Fibroblast of villous mesenchyme (primary cell): ENCODE measurements around the gene GPR107. TPM values are rescaled to one million over a fixed set of nuclear protein-coding genes. Genes with fewer than 3 reads are reported as not detected.

Experiments used
- DNase-seq: peaks from one replicate; pipeline ENCODE4 v3.0.0-alpha.2; 2010; ENCODE audit warnings: low read depth
- H3K4me3 ChIP-seq: 2 replicates; pipeline ENCODE4 v1.5.1; 2011; ENCODE audit warnings: low read depth, mild to moderate bottlenecking, low read length
- total RNA-seq: library from RNA; depleted of rRNA; stranded (reverse); fragments of >200 nt; gene quantifications from 2 replicates; pipeline ENCODE4 v1.2.3, GENCODE V29; 2012
- TF ChIP-seq, protein P1 (sequence below): IDR thresholded peaks from 2 replicates; pipeline ENCODE4 v1.5.1; 2012; ENCODE audit warnings: low read depth, mild to moderate bottlenecking, low read length; ENCODE audit not compliant: insufficient read depth

Gene GPR107
- total RNA-seq, 1 donor: 38.0 TPM

DNA sequence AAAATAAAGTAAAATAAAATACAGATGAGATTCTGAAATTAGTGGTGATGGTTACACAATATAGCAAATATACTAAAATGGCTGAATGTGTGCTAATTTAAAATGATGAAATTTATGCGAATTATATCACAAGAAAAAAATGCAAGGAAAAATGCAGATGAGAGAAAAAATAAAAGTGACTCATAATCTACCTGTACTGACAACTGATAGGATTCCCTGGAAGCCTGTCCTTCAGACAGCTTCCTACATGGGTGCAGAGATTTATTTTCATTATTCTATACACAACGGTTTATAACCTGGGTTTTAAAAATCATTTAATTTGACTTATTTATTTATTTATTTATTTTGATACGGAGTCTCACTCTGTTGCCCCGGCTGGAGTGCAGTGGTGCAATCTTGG is 112.7 kb downstream of the GPR107 start:
- DNase-seq: no peak
- no peak overlapping the region for H3K4me3 ChIP-seq
- TF ChIP-seq, protein P1, sequence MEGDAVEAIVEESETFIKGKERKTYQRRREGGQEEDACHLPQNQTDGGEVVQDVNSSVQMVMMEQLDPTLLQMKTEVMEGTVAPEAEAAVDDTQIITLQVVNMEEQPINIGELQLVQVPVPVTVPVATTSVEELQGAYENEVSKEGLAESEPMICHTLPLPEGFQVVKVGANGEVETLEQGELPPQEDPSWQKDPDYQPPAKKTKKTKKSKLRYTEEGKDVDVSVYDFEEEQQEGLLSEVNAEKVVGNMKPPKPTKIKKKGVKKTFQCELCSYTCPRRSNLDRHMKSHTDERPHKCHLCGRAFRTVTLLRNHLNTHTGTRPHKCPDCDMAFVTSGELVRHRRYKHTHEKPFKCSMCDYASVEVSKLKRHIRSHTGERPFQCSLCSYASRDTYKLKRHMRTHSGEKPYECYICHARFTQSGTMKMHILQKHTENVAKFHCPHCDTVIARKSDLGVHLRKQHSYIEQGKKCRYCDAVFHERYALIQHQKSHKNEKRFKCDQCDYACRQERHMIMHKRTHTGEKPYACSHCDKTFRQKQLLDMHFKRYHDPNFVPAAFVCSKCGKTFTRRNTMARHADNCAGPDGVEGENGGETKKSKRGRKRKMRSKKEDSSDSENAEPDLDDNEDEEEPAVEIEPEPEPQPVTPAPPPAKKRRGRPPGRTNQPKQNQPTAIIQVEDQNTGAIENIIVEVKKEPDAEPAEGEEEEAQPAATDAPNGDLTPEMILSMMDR: no peak

DNA sequence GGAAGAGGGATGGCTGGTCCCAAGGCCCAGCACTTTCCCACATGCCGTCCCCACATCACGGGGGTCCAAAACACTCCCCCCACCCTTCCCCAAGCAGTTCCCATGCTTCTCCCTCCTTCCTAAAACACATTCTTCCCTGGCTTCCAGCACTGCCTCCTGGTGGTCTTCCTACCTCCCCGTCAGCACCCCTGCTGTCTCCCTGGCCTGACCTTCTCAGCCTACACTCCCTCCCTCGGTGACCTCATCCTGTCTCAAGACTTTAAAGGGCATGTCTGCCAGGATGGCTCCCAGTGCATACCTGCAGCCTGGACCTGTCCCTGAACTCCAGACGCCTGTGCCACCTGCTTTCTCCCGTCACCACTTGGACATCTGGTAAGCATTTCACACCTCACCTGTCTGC is 114.2 kb downstream of the GPR107 start:
- DNase-seq: no peak

DNA sequence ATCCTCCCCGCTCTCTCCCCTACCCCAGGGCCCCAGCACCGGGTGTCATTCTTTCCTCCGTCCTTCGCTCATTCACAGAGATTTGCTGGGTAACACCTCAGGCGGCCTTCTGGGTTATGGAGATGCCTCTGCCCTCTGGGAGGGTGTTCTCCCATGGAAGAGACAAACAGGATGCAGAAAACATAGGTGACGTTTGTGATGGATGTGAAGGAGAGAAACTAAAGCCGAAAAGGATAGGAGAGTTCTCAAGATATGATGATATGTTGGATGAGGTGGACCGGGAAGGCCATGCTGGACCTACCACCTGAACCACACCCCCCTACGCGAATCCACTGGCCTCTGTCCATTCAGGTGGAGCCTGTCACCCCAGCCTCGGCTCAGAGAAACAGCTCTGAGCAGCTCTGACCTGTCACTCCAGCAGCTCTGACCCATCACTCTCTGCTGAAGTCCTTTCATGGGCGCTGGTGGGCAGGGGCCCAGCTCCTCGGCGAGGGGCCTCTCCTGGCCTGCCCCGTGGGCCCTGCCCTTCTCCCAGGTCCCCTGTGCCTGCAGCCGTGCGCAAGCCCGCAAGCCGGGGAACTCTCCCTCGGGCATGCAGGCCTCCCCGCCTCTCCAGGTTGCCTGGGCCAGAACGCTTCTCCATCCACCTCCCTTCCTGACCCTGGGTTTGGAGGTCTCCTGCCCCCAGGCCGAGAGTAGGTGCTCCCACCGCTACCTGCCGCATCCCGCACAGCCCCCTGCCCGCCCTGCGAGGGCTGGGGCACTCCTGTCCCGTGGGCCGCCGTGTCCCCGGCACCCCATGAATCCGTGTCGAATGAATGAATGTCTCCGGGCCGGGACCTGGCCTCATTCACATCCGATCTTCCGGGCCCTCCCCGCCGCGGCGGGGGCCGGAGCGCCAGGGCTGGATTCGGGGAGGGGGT is 117.8 kb downstream of the GPR107 start:
- peak overlapping the region; percentile 48 for H3K4me3 ChIP-seq
- TF ChIP-seq, protein P1: no peak
- no peak for DNase-seq

More for the DNA sequence above, 114.2 kb downstream of the GPR107 start:
- no peak overlapping the region for H3K4me3 ChIP-seq
- TF ChIP-seq, protein P1: peak; percentile 10

DNA sequence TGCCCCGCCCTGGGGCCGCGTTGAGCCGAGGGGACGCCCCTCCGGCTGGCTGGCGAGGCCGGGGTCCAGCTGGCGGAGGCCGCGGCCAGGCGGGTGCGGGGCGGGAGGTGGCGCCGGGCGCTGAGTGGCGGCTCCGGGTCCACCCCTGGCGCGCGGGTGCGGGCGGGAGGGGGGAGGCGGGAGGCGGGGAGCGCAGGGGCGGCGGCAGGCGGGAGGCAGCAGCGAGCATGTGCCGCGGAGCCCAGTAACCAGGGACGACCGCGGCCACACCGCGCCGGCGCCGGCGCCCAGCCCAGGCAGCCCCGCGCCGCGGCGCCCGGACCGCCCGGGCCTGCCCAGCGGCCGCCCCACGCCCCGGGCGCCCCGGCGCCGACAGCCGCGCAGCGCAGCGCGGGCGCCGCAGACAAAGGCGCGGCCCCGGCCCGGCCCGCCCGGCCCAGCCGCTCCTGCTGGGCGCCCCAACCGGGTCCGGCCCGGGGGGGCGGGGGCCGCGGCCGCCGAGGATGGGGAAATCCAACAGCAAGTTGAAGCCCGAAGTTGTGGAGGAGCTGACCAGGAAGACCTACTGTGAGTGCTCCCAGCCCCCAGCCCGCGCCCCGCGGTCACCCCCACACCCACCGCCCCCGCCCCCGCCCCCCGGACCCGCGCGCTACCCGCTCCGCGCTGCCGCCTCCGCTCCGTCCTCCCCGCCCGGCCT is 118.6 kb downstream of the GPR107 start, which contains the start of gene NCS1:
NCS1 (plus strand) TSS at position 244 of the 697 bp plus-strand sequence; CDS start at position 504, 260 bp downstream.
- TF ChIP-seq, protein P1: no peak

DNA sequence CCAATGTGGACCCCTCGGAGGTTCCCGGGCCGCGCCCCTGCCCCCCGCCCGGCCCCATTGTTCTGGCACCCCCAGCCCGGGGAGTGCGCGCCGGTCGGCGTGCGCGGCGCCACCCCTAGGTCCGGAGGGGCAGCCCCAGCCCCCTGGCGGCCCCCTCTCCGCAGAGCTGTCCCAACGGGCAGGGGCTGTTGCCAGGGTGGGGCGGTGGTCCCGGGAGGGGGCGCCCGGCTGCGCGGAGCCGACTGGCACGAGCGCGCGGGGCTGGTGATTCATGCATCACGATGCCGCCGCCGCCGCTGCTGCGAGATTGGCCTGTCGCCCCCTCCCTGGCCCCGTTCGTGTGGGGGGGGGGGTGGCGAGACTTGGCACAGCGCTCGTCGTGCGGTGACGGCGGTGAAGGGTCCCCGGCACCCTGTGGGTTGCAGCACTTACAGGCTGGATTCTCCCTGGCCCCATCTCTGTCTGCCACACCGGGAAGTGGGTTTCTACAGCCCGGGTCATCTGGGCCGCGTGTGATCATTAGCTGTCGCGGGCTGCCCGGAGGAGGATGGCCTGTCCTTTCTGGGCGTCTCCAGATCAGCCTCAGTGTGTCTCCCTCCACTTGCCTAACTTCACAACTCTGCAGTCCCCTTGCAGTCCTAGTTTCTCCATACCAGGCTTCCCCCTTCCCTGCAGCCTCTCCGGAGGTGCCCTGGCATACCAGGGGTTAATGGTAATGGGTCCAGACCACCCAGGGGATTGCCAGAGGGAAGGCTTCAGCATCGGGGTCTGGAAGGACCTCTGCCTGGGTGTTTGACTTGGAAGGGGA is 119.4 kb downstream of the GPR107 start:
- peak overlapping the region; percentile 64 for H3K4me3 ChIP-seq
- DNase-seq: peak; percentile 39
- TF ChIP-seq, protein P1: no peak

More for the DNA sequence above, 118.6 kb downstream of the GPR107 start, which contains the start of gene NCS1:
- H3K4me3 ChIP-seq: peak within 1 kb of the TSS; percentile 64
- DNase-seq: peak; percentile 69

DNA sequence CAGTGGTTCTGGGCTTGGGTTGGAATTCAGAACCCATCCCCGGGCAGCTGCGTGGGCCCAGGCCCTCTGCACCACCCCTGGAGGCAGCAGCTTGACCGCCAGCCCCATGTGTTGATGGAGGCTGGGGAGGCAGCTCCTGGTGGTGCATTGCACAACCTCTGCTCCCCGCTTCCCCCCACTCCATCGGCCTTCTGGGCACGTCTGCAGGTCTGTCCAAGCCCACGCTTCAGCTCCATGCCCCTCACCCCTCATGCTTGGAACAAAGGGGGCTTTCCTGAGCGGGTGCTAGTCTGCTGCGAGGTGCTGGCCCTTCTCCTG is 119.9 kb downstream of the GPR107 start:
- peak overlapping the region; percentile 64 for H3K4me3 ChIP-seq
- TF ChIP-seq, protein P1: no peak
- DNase-seq: peak; percentile 13
